ENCODE data around the gene SPTSSB.

Gene SPTSSB

GRCh38 chr3:161305095-161305991, 66.0 kb downstream of the SPTSSB start:
- no peak for DNase-seq (ENCODE audit: low read depth)
- TF ChIP-seq CTCF (IDR thresholded peaks at IDR 0.05; ENCODE audit: control insufficient read depth, insufficient read depth, low read depth, low read length, missing control alignments) = peak; percentile 67
- no peak overlapping the region for H3K4me3 ChIP-seq (ENCODE audit: control insufficient read depth, low read depth, low read length)

GRCh38 chr3:161296814-161297213, 74.5 kb downstream of the SPTSSB start:
- DNase-seq (ENCODE audit: low read depth) = no peak
- no peak for TF ChIP-seq CTCF (IDR thresholded peaks at IDR 0.05; ENCODE audit: control insufficient read depth, insufficient read depth, low read depth, low read length, missing control alignments)
- H3K4me3 ChIP-seq (ENCODE audit: control insufficient read depth, low read depth, low read length) = no peak overlapping the region

- no peak overlapping the region for H3K4me3 ChIP-seq (ENCODE audit: control insufficient read depth, low read depth, low read length)
- no peak for DNase-seq (ENCODE audit: low read depth)
- TF ChIP-seq CTCF (IDR thresholded peaks at IDR 0.05; ENCODE audit: control insufficient read depth, insufficient read depth, low read depth, low read length, missing control alignments) = no peak
Observed at GRCh38 chr3:161295325-161295724, 76.0 kb downstream of the SPTSSB start.

All from AG09309 (cell line).